Activated CD8-positive, alpha-beta T cell treated with anti-CD3 and anti-CD28 coated beads for 36 hours (primary cell): ENCODE results near the gene PLCL2. TPM values are rescaled to one million over a fixed set of nuclear protein-coding genes. Genes with fewer than 3 reads are reported as not detected.

Experiments
- ATAC-seq: fragments of 200-7000 bp; cut with Tn5 transposase; one replicate; pipeline ENCODE4 v1.10.0; 2021; ENCODE audit warnings: mild to moderate bottlenecking, moderate library complexity
- CTCF ChIA-PET: fragments of 350-600 bp; sonication (Branson Sonifier 250); formaldehyde crosslinking; loops from one replicate; lab custom pipeline; 2021; ENCODE audit warnings: antibody characterized with exemption; lab: Charles Lee
- POLR2A ChIA-PET: fragments of 350-600 bp; sonication (Branson Sonifier 250); formaldehyde crosslinking; loops from one replicate; lab custom pipeline; 2021; ENCODE audit warnings: antibody characterized with exemption; lab: Charles Lee
- DNase-seq: peaks from one replicate; pipeline ENCODE4 v3.0.0-alpha.2; 2020
- H3K27ac Mint-ChIP-seq: one replicate; pipeline ENCODE4 v1.8.0; 2021; ENCODE audit warnings: mild to moderate bottlenecking, mixed read lengths
- H3K27me3 Mint-ChIP-seq: one replicate; pipeline ENCODE4 v1.8.0; 2021; ENCODE audit warnings: mixed read lengths
- H3K36me3 Mint-ChIP-seq: one replicate; pipeline ENCODE4 v1.8.0; 2021; ENCODE audit warnings: low read depth, mixed read lengths
- H3K4me1 Mint-ChIP-seq: one replicate; pipeline ENCODE4 v1.8.0; 2021; ENCODE audit warnings: low read depth, mixed read lengths
- H3K4me3 Mint-ChIP-seq: one replicate; pipeline ENCODE4 v1.8.0; 2021; ENCODE audit warnings: mild to moderate bottlenecking, moderate library complexity, mixed read lengths
- H3K9me3 Mint-ChIP-seq: one replicate; pipeline ENCODE4 v1.8.0; 2021; ENCODE audit warnings: mixed read lengths
- CTCF ChIP-seq: fragments of 200-600 bp; IDR thresholded peaks from one replicate; pipeline ENCODE4 v1.8.0; 2022; ENCODE audit warnings: antibody characterized with exemption, mild to moderate bottlenecking
- intact Hi-C: fragments of 100-400 bp; cut with micrococcal nuclease; formaldehyde crosslinking; loops from one replicate; pipeline ENCODE4 v1.10.0; 2022
- total RNA-seq, 2 experiments: library from RNA; stranded (reverse); gene quantifications; one replicate each; pipeline ENCODE4 v1.2.3, GENCODE V29; 2021

Gene PLCL2
- 10 to 100 TPM; 19.4 to 19.7 TPM for total RNA-seq

- H3K9me3 Mint-ChIP-seq: no peaks in the 10 kb centered on the region
These were observed at the start of gene PLCL2 for GRCh38 chr3:16884748-16885592. Gene PLCL2, plus strand, starts transcription at chr3:16884955. Its CDS starts 85 bp downstream, at chr3:16885040.

GRCh38 chr3:16836505-16837237 lies 48.1 kb upstream of the PLCL2 start:
- ATAC-seq: no peak
- intact Hi-C loops: no loop called here
- Mint-ChIP-seq H3K36me3 (no peaks in the 10 kb centered on the region), H3K27me3 (no peaks in the 10 kb centered on the region), H3K4me3 (no peak overlapping the region), H3K9me3 (no peaks in the 10 kb centered on the region), H3K4me1 (peaks cover 33% of the 10 kb centered on the region), H3K27ac (no peak overlapping the region)
- no peak for TF ChIP-seq CTCF
- CTCF ChIA-PET: interaction anchor here (1.9 to 2.4 kb wide), 4 partner anchors 8 to 47 kb away, joined by 5 to 17 read pairs (median 7); no protein-coding TSS in a partner anchor
- POLR2A ChIA-PET: no interaction called here
- DNase-seq: no peak

More at GRCh38 chr3:16884748-16885592, at the start of gene PLCL2:
- DNase-seq (peak; percentile 69), ATAC-seq (peak; percentile 48)
- H3K27me3 Mint-ChIP-seq: no peaks in the 10 kb centered on the region
- CTCF ChIA-PET: interaction anchor here (0.6 to 7.0 kb wide), 29 partner anchors 10 to 347 kb away, joined by 3 to 32 read pairs (median 5); no protein-coding TSS in a partner anchor
- POLR2A ChIA-PET: interaction anchor here (0.6 to 3.0 kb wide), 16 partner anchors 11 to 269 kb away, joined by 3 to 10 read pairs (median 3); no protein-coding TSS in a partner anchor
- H3K4me3 Mint-ChIP-seq: peak within 1 kb of the TSS; percentile 95
- peaks cover 28% of the 10 kb centered on the region for H3K4me1 Mint-ChIP-seq
- H3K36me3 Mint-ChIP-seq: no peaks in the 10 kb centered on the region
- no peak for TF ChIP-seq CTCF
- peak within 1 kb of the TSS; percentile 98 for H3K27ac Mint-ChIP-seq
- intact Hi-C loops: loop anchor here (5.0 kb wide), 4 partner anchors 38 to 347 kb away; no protein-coding TSS in a partner anchor

GRCh38 chr3:16837602-16838001 lies 47.2 kb upstream of the PLCL2 start:
- Mint-ChIP-seq H3K27me3 (no peaks in the 10 kb centered on the region), H3K36me3 (no peaks in the 10 kb centered on the region), H3K4me3 (no peak overlapping the region), H3K27ac (peak overlapping the region; percentile 6), H3K4me1 (peaks cover 41% of the 10 kb centered on the region), H3K9me3 (no peaks in the 10 kb centered on the region)
- ATAC-seq (no peak), DNase-seq (no peak)
- no peak for TF ChIP-seq CTCF
- ChIA-PET POLR2A (interaction anchor here (1.5 kb wide), 1 partner anchor 8 kb away, joined by 3 read pairs; no protein-coding TSS in a partner anchor), CTCF (interaction anchor here (1.9 to 2.4 kb wide), 4 partner anchors 9 to 46 kb away, joined by 5 to 17 read pairs (median 7); no protein-coding TSS in a partner anchor)
- intact Hi-C loops: no loop called here

- POLR2A ChIA-PET: interaction anchor here (0.5 to 1.5 kb wide), 2 partner anchors 9 to 36 kb away, joined by 3 read pairs; no protein-coding TSS in a partner anchor
- Mint-ChIP-seq H3K27me3 (no peaks in the 10 kb centered on the region), H3K4me1 (peaks cover 50% of the 10 kb centered on the region), H3K4me3 (no peak overlapping the region), H3K36me3 (no peaks in the 10 kb centered on the region), H3K27ac (no peak overlapping the region), H3K9me3 (no peaks in the 10 kb centered on the region)
- DNase-seq: no peak
- intact Hi-C loops: no loop called here
- no peak for ATAC-seq
- CTCF ChIA-PET: interaction anchor here (1.9 to 2.4 kb wide), 4 partner anchors 10 to 45 kb away, joined by 5 to 17 read pairs (median 7); no protein-coding TSS in a partner anchor
- no peak for TF ChIP-seq CTCF
These were observed 46.2 kb upstream of the PLCL2 start for GRCh38 chr3:16838561-16838960.
